ENCODE measurements around the gene OR11G2.
"Not testable (repeated sequence)": the region's sequence is repeated elsewhere in the genome, so short reads cannot be mapped to it uniquely, and the experiment has no call there.

OR11G2 gene

DNA sequence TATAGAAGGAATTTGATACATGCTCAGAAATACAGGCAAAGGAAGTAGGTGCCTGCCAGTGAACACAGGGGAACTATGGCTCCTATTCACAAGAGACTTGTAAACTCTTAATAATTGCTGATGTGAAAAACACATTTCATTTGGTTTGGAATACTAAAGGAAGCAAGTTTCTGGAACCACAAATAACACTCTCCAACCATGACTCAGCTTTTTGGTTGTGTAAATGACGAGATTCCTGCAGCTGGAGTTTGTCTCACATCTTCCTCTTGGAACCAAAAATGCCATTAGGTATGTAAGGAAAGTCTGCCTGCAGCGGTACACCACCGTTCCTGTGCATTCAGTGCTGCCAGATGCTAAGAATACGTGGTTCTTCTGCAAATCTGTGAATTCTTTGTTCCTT is 28.3 kb downstream of the OR11G2 start:
- no peak overlapping the region for H3K4me3 ChIP-seq (ENCODE audit: low read depth, low read length)
- TF ChIP-seq, protein P1, sequence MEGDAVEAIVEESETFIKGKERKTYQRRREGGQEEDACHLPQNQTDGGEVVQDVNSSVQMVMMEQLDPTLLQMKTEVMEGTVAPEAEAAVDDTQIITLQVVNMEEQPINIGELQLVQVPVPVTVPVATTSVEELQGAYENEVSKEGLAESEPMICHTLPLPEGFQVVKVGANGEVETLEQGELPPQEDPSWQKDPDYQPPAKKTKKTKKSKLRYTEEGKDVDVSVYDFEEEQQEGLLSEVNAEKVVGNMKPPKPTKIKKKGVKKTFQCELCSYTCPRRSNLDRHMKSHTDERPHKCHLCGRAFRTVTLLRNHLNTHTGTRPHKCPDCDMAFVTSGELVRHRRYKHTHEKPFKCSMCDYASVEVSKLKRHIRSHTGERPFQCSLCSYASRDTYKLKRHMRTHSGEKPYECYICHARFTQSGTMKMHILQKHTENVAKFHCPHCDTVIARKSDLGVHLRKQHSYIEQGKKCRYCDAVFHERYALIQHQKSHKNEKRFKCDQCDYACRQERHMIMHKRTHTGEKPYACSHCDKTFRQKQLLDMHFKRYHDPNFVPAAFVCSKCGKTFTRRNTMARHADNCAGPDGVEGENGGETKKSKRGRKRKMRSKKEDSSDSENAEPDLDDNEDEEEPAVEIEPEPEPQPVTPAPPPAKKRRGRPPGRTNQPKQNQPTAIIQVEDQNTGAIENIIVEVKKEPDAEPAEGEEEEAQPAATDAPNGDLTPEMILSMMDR (IDR thresholded peaks at IDR 0.05; ENCODE audit: borderline replicate concordance, insufficient read depth, low read depth, low read length) = no peak

DNA sequence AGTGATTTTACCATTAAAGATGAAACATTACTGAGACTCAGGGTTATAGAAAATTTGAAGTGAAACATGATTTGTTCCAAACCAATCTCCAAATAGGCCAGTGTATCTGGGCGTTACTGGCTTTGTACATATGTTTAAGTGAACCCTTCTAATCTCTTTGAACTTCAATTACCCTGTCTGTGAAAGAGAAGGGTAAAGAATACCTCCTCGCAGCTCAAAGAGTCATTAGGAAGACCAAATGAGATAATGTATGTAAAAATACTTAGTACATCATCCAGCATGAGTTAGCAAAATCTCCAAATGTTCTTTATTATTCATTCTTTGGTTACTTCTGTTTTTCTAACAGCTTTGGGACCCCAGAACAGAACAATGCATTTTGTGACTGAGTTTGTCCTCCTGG is 32.7 kb downstream of the OR11G2 start, which contains the start of gene OR11H6:
Gene OR11H6, plus strand, starts transcription at position 301 of the 400 bp plus-strand sequence. Its CDS starts 0 bp downstream, at position 301.
- no peak within 1 kb of the TSS for H3K4me3 ChIP-seq (ENCODE audit: low read depth, low read length)
- TF ChIP-seq, protein P1 (IDR thresholded peaks at IDR 0.05; ENCODE audit: borderline replicate concordance, insufficient read depth, low read depth, low read length) = no peak

DNA sequence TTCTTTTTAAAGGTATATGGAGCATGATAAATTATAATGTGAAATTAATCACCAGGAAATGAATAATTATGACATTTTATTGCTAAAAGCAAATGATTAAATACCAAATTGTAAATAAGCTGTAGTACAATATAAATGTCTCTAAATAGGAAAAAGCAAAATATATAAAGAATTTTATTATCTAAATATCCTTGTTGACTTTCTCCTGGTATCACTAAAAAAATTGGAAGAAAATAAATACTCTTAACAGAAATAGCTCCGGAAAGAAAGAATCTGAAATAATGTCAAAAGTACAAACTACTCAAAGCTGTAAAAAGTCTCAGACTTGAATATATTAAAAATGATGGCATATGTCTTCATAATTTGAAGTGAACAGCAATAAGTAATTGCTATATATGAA is 38.0 kb downstream of the OR11G2 start, which contains the start of gene OR11H7:
Gene OR11H7, plus strand, starts transcription at position 301 of the 400 bp plus-strand sequence.
- TF ChIP-seq, protein P1 (IDR thresholded peaks at IDR 0.05; ENCODE audit: borderline replicate concordance, insufficient read depth, low read depth, low read length) = no peak
- H3K4me3 ChIP-seq (ENCODE audit: low read depth, low read length) = no peak within 1 kb of the TSS

DNA sequence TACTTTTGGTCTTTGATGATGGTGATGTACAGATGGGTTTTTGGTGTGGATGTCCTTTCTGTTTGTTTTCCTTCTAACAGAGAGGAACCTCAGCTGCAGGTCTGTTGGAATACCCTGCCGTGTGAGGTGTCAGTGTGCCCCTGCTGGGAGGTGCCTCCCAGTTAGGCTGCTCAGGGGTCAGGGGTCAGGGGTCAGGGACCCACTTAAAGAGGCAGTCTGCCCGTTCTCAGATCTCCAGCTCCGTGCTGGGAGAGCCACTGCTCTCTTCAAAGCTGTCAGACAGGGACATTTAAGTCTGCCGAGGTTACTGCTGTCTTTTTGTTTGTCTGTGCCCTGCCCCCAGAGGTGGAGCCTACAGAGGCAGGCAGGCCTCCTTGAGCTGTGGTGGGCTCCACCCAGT is 44.7 kb downstream of the OR11G2 start:
- H3K4me3 ChIP-seq (ENCODE audit: low read depth, low read length) = not testable (repeated sequence)

DNA sequence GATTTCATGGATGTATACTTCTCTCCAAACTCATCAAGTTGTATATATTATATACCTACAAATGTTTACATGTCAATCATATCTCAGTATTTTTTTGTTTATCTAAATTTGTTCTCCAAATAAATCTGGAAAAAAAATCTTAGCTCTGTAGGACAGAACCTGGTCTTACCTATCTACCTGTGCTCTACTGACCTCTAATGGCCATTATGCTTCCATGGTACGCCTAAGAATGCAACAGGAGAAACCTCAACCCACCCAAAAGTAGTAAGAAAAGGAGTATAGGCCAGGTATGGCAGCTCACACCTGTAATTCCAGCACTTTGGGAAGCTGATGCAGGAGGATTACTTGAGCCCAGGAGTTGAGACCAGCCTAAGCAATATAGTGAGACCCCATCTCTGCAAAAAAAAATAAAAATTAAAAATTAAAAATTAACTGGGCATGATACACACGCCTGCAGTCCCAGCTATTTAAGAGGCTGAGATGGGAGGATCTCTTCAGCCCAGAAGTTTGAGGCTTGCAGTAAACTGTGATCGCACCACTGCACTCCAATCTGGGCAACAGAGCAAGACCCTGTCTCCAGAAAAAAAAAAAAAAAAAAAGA is 57.0 kb downstream of the OR11G2 start:
- TF ChIP-seq, protein P1 (IDR thresholded peaks at IDR 0.05; ENCODE audit: borderline replicate concordance, insufficient read depth, low read depth, low read length) = peak; percentile 40; the same call in 1 of the 2 replicates
- no peak overlapping the region for H3K4me3 ChIP-seq (ENCODE audit: low read depth, low read length)
